HG03521 (cell line): ENCODE results near the gene LAD1.

Experiments used
- ATAC-seq: cut with Tn5 transposase; IDR thresholded peaks from one replicate; pipeline ENCODE4 v1.9.1; 2021; ENCODE audit warnings: mild to moderate bottlenecking, moderate library complexity; ENCODE audit not compliant: unreplicated experiment

Gene LAD1

GRCh38 chr1:201419746-201420607 lies 20.9 kb upstream of the LAD1 start:
- ATAC-seq = no peak

- ATAC-seq = no peak
Measured at GRCh38 chr1:201419256-201419655, 20.1 kb upstream of the LAD1 start.

GRCh38 chr1:201418461-201418860 lies 19.3 kb upstream of the LAD1 start:
- ATAC-seq = no peak

- ATAC-seq = no peak
Measured at GRCh38 chr1:201414051-201414738, 15.1 kb upstream of the LAD1 start.

- ATAC-seq = no peak
Measured at GRCh38 chr1:201411292-201411691, 12.2 kb upstream of the LAD1 start.

GRCh38 chr1:201409440-201409839 lies 10.3 kb upstream of the LAD1 start:
- no peak for ATAC-seq

GRCh38 chr1:201408834-201409200 lies 9.7 kb upstream of the LAD1 start:
- ATAC-seq = no peak

GRCh38 chr1:201408176-201408833 lies 9.2 kb upstream of the LAD1 start:
- no peak for ATAC-seq

- no peak for ATAC-seq
Measured at GRCh38 chr1:201406831-201407406, 7.8 kb upstream of the LAD1 start.

- ATAC-seq = no peak
Measured at GRCh38 chr1:201405484-201405831, 6.3 kb upstream of the LAD1 start.

GRCh38 chr1:201404722-201405483 lies 5.8 kb upstream of the LAD1 start:
- no peak for ATAC-seq

GRCh38 chr1:201404055-201404454 lies 4.9 kb upstream of the LAD1 start:
- no peak for ATAC-seq

- no peak for ATAC-seq
Measured at GRCh38 chr1:201403359-201403758, 4.2 kb upstream of the LAD1 start.

GRCh38 chr1:201401700-201402099 lies 2.6 kb upstream of the LAD1 start:
- ATAC-seq = no peak

- ATAC-seq = no peak
Measured at GRCh38 chr1:201400852-201401230, 1.7 kb upstream of the LAD1 start.

- no peak for ATAC-seq
Measured at GRCh38 chr1:201400212-201400851, 1.2 kb upstream of the LAD1 start.

- ATAC-seq = no peak
Measured at GRCh38 chr1:201399352-201400126, 415 bp upstream of the LAD1 start.

- no peak for ATAC-seq
Measured at GRCh38 chr1:201397675-201398074, 1.4 kb downstream of the LAD1 start.

- no peak for ATAC-seq
Measured at GRCh38 chr1:201396861-201397464, 2.2 kb downstream of the LAD1 start.
